GM12878 (cell line): ENCODE results near the gene RNF130. TPM values are rescaled to one million over a fixed set of nuclear protein-coding genes. Genes with fewer than 3 reads are reported as not detected.

Source experiments
- ATAC-seq: fragments of 200-7000 bp; cut with Tn5 transposase; 3 replicates; pipeline ENCODE4 v1.9.1; 2020; ENCODE audit warnings: mild to moderate bottlenecking, moderate library complexity
- BruUV-seq: library from RNA; stranded (reverse); fragments of 400-500 nt; replicated peaks from 2 replicates; lab custom pipeline; 2021; lab: Mats Ljungman, UMichigan
- CTCF ChIA-PET: fragments of 300-600 bp; sonication (Branson Sonifier 250); formaldehyde crosslinking; extraction: SDS; loops from one replicate; lab custom pipeline; 2021; ENCODE audit warnings: inconsistent platforms; lab: Yijun Ruan, JAX
- POLR2A ChIA-PET: fragments of 350-600 bp; formaldehyde crosslinking; extraction: SDS; loops from one replicate; lab custom pipeline; 2021; ENCODE audit warnings: inconsistent platforms; lab: Charles Lee
- RAD21 ChIA-PET: fragments of 300-600 bp; sonication (Branson Sonifier 250); formaldehyde crosslinking; loops from one replicate; lab custom pipeline; 2023; ENCODE audit warnings: antibody characterized with exemption; ENCODE audit not compliant: unreplicated experiment; lab: Charles Lee
- SMC1A ChIA-PET: fragments of 300-600 bp; sonication (Branson Sonifier 250); formaldehyde crosslinking; loops from one replicate; lab custom pipeline; 2023; ENCODE audit not compliant: unreplicated experiment, uncharacterized antibody; lab: Charles Lee
- DNase-seq: peaks from one replicate; pipeline ENCODE4 v3.0.0-alpha.2; 2011; ENCODE audit warnings: low read depth, low spot score
- FAIRE-seq: peaks from 3 replicates; lab custom pipeline; 2011; peaks lifted over from hg19 to GRCh38; lab: Jason Lieb, UNC
- H2AFZ ChIP-seq: 2 replicates; pipeline ENCODE4 v1.6.0; 2011; ENCODE audit warnings: low read depth, low read length, control low read depth; ENCODE audit not compliant: control insufficient read depth
- H3K27ac ChIP-seq: 2 replicates; pipeline ENCODE4 v1.5.1; 2011; ENCODE audit warnings: control low read depth; ENCODE audit not compliant: control insufficient read depth, insufficient read depth
- H3K27me3 ChIP-seq, 2 experiments: replicated peaks in 1 of 2; 2 replicates each; pipeline versions ENCODE4 v1.6.0 to v1.6.1; 2011; ENCODE audit warnings: low read length in 1 of 2; ENCODE audit not compliant: control insufficient read depth in 2 of 2, insufficient read depth in 2 of 2
- H3K36me3 ChIP-seq, 2 experiments: 2 replicates each; pipeline ENCODE4 v1.5.1; 2011; ENCODE audit warnings: low read length in 1 of 2; ENCODE audit not compliant: control insufficient read depth in 2 of 2, insufficient read depth in 2 of 2
- H3K4me1 ChIP-seq: 2 replicates; pipeline ENCODE4 v1.6.1; 2011; ENCODE audit warnings: mild to moderate bottlenecking, low read length, moderate library complexity, mixed read lengths; ENCODE audit not compliant: control insufficient read depth, insufficient read depth
- H3K4me2 ChIP-seq: 2 replicates; pipeline ENCODE4 v1.6.0; 2011; ENCODE audit warnings: control low read depth; ENCODE audit not compliant: control insufficient read depth, insufficient read depth
- H3K4me3 ChIP-seq: fragments of 200-600 bp; sonication (generic); 2 replicates; pipeline ENCODE4 v1.5.1; 2016
- H3K79me2 ChIP-seq: 2 replicates; pipeline ENCODE4 v1.6.0; 2011; ENCODE audit warnings: low read length; ENCODE audit not compliant: control insufficient read depth, insufficient read depth
- H3K9ac ChIP-seq: 2 replicates; pipeline ENCODE4 v1.8.0; 2011; ENCODE audit warnings: low read length, control low read depth, mixed read lengths; ENCODE audit not compliant: control insufficient read depth, insufficient read depth
- H3K9me3 ChIP-seq: replicated peaks from 3 replicates; pipeline ENCODE4 v1.5.1; 2011; ENCODE audit warnings: mild to moderate bottlenecking, low read length; ENCODE audit not compliant: control insufficient read depth, insufficient read depth
- H4K20me1 ChIP-seq: 2 replicates; pipeline ENCODE4 v1.6.0; 2011; ENCODE audit not compliant: control insufficient read depth, insufficient read depth
- BCL11A ChIP-seq: IDR thresholded peaks from 2 replicates; pipeline ENCODE4 v1.6.1; 2011; ENCODE audit warnings: low read depth, low read length
- CEBPB ChIP-seq, 2 experiments: fragments of 150-350 bp in 1 of 2; IDR thresholded peaks; 2 replicates each; pipeline ENCODE4 v1.6.1; 2012 to 2014; ENCODE audit warnings: low read depth in 2 of 2, low read length in 2 of 2, borderline replicate concordance in 1 of 2, inconsistent platforms in 1 of 2
- ESRRA ChIP-seq: IDR thresholded peaks from 2 replicates; pipeline ENCODE4 v1.6.1; 2012; ENCODE audit warnings: mild to moderate bottlenecking, low read length, improper control_type of control experiment
- HCFC1 ChIP-seq: fragments of 150-350 bp; IDR thresholded peaks from 2 replicates; pipeline ENCODE4 v1.6.1; 2014; ENCODE audit warnings: low read length
- IKZF2 ChIP-seq, 2 experiments: fragments of 450-650 bp; IDR thresholded peaks; 2 replicates each; pipeline ENCODE4 v1.6.1; 2017; ENCODE audit warnings: mild to moderate bottlenecking in 2 of 2, moderate library complexity in 2 of 2
- JUNB ChIP-seq: IDR thresholded peaks from 2 replicates; pipeline ENCODE4 v1.6.1; 2016; ENCODE audit warnings: antibody characterized with exemption, mild to moderate bottlenecking
- TCF3 ChIP-seq: IDR thresholded peaks from 2 replicates; pipeline ENCODE4 v1.6.1; 2012; ENCODE audit warnings: low read depth, mild to moderate bottlenecking, low read length, borderline replicate concordance; ENCODE audit not compliant: insufficient read depth
- ZBED1 ChIP-seq: IDR thresholded peaks from 2 replicates; pipeline ENCODE4 v1.6.1; 2016; ENCODE audit warnings: borderline replicate concordance
- ZNF24 ChIP-seq: fragments of 450-650 bp; IDR thresholded peaks from 2 replicates; pipeline ENCODE4 v1.6.1; 2017; ENCODE audit warnings: antibody characterized with exemption, mild to moderate bottlenecking
- WGBS: methylation state at CpG from one replicate; pipeline ENCODE4 v1.1.6; 2016; ENCODE audit warnings: low lambda C conversion rate; ENCODE audit not compliant: insufficient replicate concordance, insufficient coverage; ENCODE audit errors: missing lambda C conversion rate; 5-methylcytosine and 5-hydroxymethylcytosine counted together
- in situ Hi-C: fragments of 300-500 bp; cut with MboI; formaldehyde crosslinking; loops from 9 replicates; pipeline ENCODE4 v1.14.3; 2018; ENCODE audit warnings: mixed read lengths
- intact Hi-C: fragments of 100-400 bp; cut with micrococcal nuclease; formaldehyde crosslinking; loops from one replicate; pipeline ENCODE4 v1.14.2; 2022; ENCODE audit not compliant: unreplicated experiment
- polyA plus RNA-seq, 11 experiments: library from polyadenylated mRNA; depleted of rRNA in 4 of 11; unstranded in 6 of 11; stranded (reverse) in 5 of 11; fragments of >200 nt; fragmentation: Nextera tagmentation in 4 of 11; fragmentation: Illumina TruSeq in 1 of 11; extraction: Ambion mirVana in 4 of 11; extraction: Trizol in 1 of 11; gene quantifications; 1 replicate in 1 of 11; 2 replicates in 10 of 11; pipeline versions ENCODE4 v1.2.1 to v1.2.3, GENCODE V29; 2011 to 2016; ENCODE audit warnings: inconsistent platforms in 2 of 11, missing spikeins in 2 of 11, low read depth in 1 of 11
- total RNA-seq, 4 experiments: library from RNA; depleted of rRNA in 3 of 4; stranded (reverse); fragments of >200 nt in 3 of 4; fragmentation: Illumina TruSeq in 1 of 4; extraction: Trizol in 1 of 4; gene quantifications; 2 replicates each; pipeline versions ENCODE4 v1.2.1 to v1.2.3, GENCODE V29; 2013 to 2021
- TF ChIP-seq, protein P1 (sequence below): fragments of 450-650 bp; formaldehyde crosslinking; IDR thresholded peaks from 2 replicates; pipeline ENCODE4 v1.5.0; 2022; ENCODE audit warnings: mild to moderate bottlenecking, missing genetic modification characterization
- TF ChIP-seq, protein P2 (sequence below): IDR thresholded peaks from 2 replicates; pipeline ENCODE4 v1.6.1; 2011; ENCODE audit warnings: low read depth, mild to moderate bottlenecking, low read length, moderate library complexity, borderline replicate concordance; ENCODE audit errors: extremely low read depth

The RNF130 gene
- total and polyA plus RNA-seq, 10 of the 15 experiments (the other 5 are each of a cell fraction or from before 2014, with no cell fraction given): 0.04 to 0.36 (median 0.11) TPM; not detected in 1

DNA sequence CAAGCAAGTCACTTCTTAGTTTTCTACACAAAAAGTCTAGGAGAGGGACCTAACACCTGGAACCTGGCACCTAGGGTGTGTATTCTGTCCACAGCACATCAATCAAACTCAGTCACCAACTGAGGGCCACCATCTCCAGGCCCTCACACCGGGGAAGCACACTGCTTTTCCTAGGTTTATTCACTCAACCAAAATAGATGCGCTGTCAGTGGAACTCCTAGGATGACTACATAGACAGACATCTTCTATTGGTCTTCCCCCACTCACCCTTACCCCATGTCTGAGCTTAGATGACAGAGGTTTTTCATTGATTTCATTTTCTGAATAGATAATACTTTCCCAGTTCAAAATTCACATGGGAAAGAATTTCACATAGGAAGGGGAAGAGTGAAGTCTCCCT is 59.2 kb downstream of the RNF130 start:
- H3K79me2 ChIP-seq: no peaks in the 10 kb centered on the region
- H3K9ac ChIP-seq: no peak overlapping the region
- FAIRE-seq: no peak
- H3K4me3 ChIP-seq: no peak overlapping the region
- ATAC-seq: no peak
- no peaks in the 10 kb centered on the region for H4K20me1 ChIP-seq
- H3K36me3 ChIP-seq: no peaks in the 10 kb centered on the region
- no peaks in the 10 kb centered on the region for H3K9me3 ChIP-seq
- ChIA-PET SMC1A (no interaction called here), RAD21 (interaction anchor here (1.0 kb wide), 1 partner anchor 99 kb away, joined by 3 read pairs; no protein-coding TSS in a partner anchor), CTCF (no interaction called here), POLR2A (no interaction called here)
- no peaks in the 10 kb centered on the region for H3K4me1 ChIP-seq
- no peak overlapping the region for H2AFZ ChIP-seq
- no TSS peak for BruUV-seq
- no peak overlapping the region for H3K4me2 ChIP-seq
- intact Hi-C loops: no loop called here
- H3K27me3 ChIP-seq: no peaks in the 10 kb centered on the region
- WGBS: 19% methylated on average over 2 of the region's 2 CpGs
- in situ Hi-C loops: no loop called here
- DNase-seq: no peak
- no peak for TF ChIP-seq ZBED1
- TF ChIP-seq, protein P1, sequence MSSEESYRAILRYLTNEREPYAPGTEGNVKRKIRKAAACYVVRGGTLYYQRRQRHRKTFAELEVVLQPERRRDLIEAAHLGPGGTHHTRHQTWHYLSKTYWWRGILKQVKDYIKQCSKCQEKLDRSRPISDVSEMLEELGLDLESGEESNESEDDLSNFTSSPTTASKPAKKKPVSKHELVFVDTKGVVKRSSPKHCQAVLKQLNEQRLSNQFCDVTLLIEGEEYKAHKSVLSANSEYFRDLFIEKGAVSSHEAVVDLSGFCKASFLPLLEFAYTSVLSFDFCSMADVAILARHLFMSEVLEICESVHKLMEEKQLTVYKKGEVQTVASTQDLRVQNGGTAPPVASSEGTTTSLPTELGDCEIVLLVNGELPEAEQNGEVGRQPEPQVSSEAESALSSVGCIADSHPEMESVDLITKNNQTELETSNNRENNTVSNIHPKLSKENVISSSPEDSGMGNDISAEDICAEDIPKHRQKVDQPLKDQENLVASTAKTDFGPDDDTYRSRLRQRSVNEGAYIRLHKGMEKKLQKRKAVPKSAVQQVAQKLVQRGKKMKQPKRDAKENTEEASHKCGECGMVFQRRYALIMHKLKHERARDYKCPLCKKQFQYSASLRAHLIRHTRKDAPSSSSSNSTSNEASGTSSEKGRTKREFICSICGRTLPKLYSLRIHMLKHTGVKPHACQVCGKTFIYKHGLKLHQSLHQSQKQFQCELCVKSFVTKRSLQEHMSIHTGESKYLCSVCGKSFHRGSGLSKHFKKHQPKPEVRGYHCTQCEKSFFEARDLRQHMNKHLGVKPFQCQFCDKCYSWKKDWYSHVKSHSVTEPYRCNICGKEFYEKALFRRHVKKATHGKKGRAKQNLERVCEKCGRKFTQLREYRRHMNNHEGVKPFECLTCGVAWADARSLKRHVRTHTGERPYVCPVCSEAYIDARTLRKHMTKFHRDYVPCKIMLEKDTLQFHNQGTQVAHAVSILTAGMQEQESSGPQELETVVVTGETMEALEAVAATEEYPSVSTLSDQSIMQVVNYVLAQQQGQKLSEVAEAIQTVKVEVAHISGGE (CRISPR knock-in tag): no peak
- no peak for TF ChIP-seq HCFC1
- TF ChIP-seq CEBPB (IDR thresholded peaks at IDR 0.05; ENCODE audit: borderline replicate concordance in 1 of 2, low read depth in 2 of 2, low read length in 2 of 2): no peak
- TF ChIP-seq BCL11A: no peak
- TF ChIP-seq ZNF24: no peak
- TF ChIP-seq TCF3: no peak
- TF ChIP-seq IKZF2 (IDR thresholded peaks at IDR 0.05): no peak
- TF ChIP-seq ESRRA: no peak
- TF ChIP-seq JUNB: no peak
- TF ChIP-seq, protein P2, sequence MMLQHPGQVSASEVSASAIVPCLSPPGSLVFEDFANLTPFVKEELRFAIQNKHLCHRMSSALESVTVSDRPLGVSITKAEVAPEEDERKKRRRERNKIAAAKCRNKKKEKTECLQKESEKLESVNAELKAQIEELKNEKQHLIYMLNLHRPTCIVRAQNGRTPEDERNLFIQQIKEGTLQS: no peak
- H3K27ac ChIP-seq: no peak overlapping the region
